GM18505 (cell line): ENCODE measurements around the gene RAPGEF1.
"Not testable (repeated sequence)": the region's sequence is repeated elsewhere in the genome, so short reads cannot be mapped to it uniquely, and the experiment has no call there.

Source experiments
- ATAC-seq: cut with Tn5 transposase; IDR thresholded peaks from one replicate; pipeline ENCODE4 v1.9.1; 2021; ENCODE audit not compliant: unreplicated experiment
- POLR2A ChIP-seq: IDR thresholded peaks from 4 replicates; pipeline ENCODE4 v1.6.1; 2011; ENCODE audit warnings: borderline replicate concordance; ENCODE audit not compliant: insufficient read depth, insufficient read length; ENCODE audit errors: extremely low read depth

Gene RAPGEF1

GRCh38 chr9:131688377-131688776 is 51.5 kb downstream of the RAPGEF1 start:
- TF ChIP-seq POLR2A: no peak
- ATAC-seq: no peak

- no peak for ATAC-seq
- TF ChIP-seq POLR2A: peak; percentile 38
Measured at GRCh38 chr9:131685753-131686706, 53.8 kb downstream of the RAPGEF1 start.

- ATAC-seq: not testable (repeated sequence)
Measured at GRCh38 chr9:131683094-131683493, 56.8 kb downstream of the RAPGEF1 start.

- ATAC-seq: no peak
- no peak for TF ChIP-seq POLR2A
Measured at GRCh38 chr9:131682261-131682660, 57.6 kb downstream of the RAPGEF1 start.

- ATAC-seq: not testable (repeated sequence)
Measured at GRCh38 chr9:131681826-131682225, 58.0 kb downstream of the RAPGEF1 start.

GRCh38 chr9:131681108-131681507 is 58.8 kb downstream of the RAPGEF1 start:
- ATAC-seq: not testable (repeated sequence)

GRCh38 chr9:131679261-131680020 is 60.4 kb downstream of the RAPGEF1 start:
- no peak for ATAC-seq
- TF ChIP-seq POLR2A: no peak

GRCh38 chr9:131678499-131679111 is 61.3 kb downstream of the RAPGEF1 start:
- ATAC-seq: peak; percentile 76
- TF ChIP-seq POLR2A: peak; percentile 61

- peak; percentile 37 for TF ChIP-seq POLR2A
- ATAC-seq: no peak
Measured at GRCh38 chr9:131677444-131678180, 62.3 kb downstream of the RAPGEF1 start.

- no peak for TF ChIP-seq POLR2A
- no peak for ATAC-seq
Measured at GRCh38 chr9:131677049-131677443, 62.8 kb downstream of the RAPGEF1 start.

- peak; percentile 70 for TF ChIP-seq POLR2A
- no peak for ATAC-seq
Measured at GRCh38 chr9:131676431-131676972, 63.4 kb downstream of the RAPGEF1 start.

GRCh38 chr9:131675437-131676022 is 64.3 kb downstream of the RAPGEF1 start:
- TF ChIP-seq POLR2A: no peak
- no peak for ATAC-seq
